HT-29 (cell line): ENCODE data around the gene APOM. TPM values are rescaled to one million over a fixed set of nuclear protein-coding genes. Genes with fewer than 3 reads are reported as not detected.

Experiments used
- DNase-seq: peaks from one replicate; pipeline ENCODE4 v3.0.0-alpha.2; 2015; ENCODE audit warnings: low spot score
- small RNA-seq: library from RNA; depleted of rRNA; stranded (forward); fragments of <200 nt; gene quantifications from one replicate; pipeline ENCODE3, GENCODE V24; 2014
- total RNA-seq: library from RNA; depleted of rRNA; stranded (reverse); fragments of >200 nt; shearing (Covaris generic); gene quantifications from 2 replicates; pipeline ENCODE4 v1.2.3, GENCODE V29; 2014; rRNA removed

APOM gene
- total RNA-seq, 1 experiment from 2014 or later: 4.2 TPM

- peak; percentile 98 for DNase-seq
Measured at GRCh38 chr6:31702819-31703716, 47.4 kb downstream of the APOM start, which contains the start of gene ABHD16A. Gene ABHD16A (minus strand): TSS chr6:31703324. CDS start chr6:31703281, 43 bp downstream.

- DNase-seq: no peak
Measured at GRCh38 chr6:31705931-31706330, 50.2 kb downstream of the APOM start.

GRCh38 chr6:31706599-31706998 is 50.9 kb downstream of the APOM start, which contains the start of gene LY6G6F:
Gene LY6G6F (plus strand): TSS chr6:31706866. CDS start chr6:31706907, 41 bp downstream.
- no peak for DNase-seq

GRCh38 chr6:31707701-31708100 is 52.0 kb downstream of the APOM start:
- no peak for DNase-seq

Small RNAs within 50 kb of the gene (small RNA-seq; reads per million reads assigned to genes)
- gene MIR4646: not detected
- not detected for gene MIR6832
- gene RF00019: not detected
- gene SNORA38: 8.9 reads per million, percentile 87 among the genes with 10 or more reads in this experiment
- gene UQCRHP1: not detected

Other genes starting within 250 kb of the APOM start
- gene MICB, start 157.7 kb upstream of the APOM start, total RNA-seq: 0.66 and 0.89 TPM in 2 replicates
- not detected in 2 replicates for gene MCCD1, start 126.9 kb upstream of the APOM start, total RNA-seq
- 685 and 711 TPM in 2 replicates for gene DDX39B, start 113.9 kb upstream of the APOM start, total RNA-seq
- not detected in 2 replicates for gene ATP6V1G2, start 109.3 kb upstream of the APOM start, total RNA-seq
- gene NFKBIL1, start 108.3 kb upstream of the APOM start, total RNA-seq: 26.4 and 29.2 TPM in 2 replicates
- not detected in 2 replicates for gene LTA, start 83.6 kb upstream of the APOM start, total RNA-seq
- 0.08 TPM in 1 of 2 replicates, not detected in the other for gene TNF, start 80.3 kb upstream of the APOM start, total RNA-seq
- gene LTB, start 73.5 kb upstream of the APOM start, total RNA-seq: 0.13 TPM in 1 of 2 replicates, not detected in the other
- gene LST1, start 69.6 kb upstream of the APOM start, total RNA-seq: not detected in 2 replicates
- not detected in 2 replicates for gene NCR3, start 62.9 kb upstream of the APOM start, total RNA-seq
- gene AIF1, start 40.7 kb upstream of the APOM start, total RNA-seq: not detected in 2 replicates
- gene PRRC2A, start 35.2 kb upstream of the APOM start, total RNA-seq: 128 and 172 TPM in 2 replicates
- gene BAG6, start 3.2 kb upstream of the APOM start, total RNA-seq: 307 and 336 TPM in 2 replicates
- 24.7 and 29.1 TPM in 2 replicates for gene C6orf47, start 4.9 kb downstream of the APOM start, total RNA-seq
- 11.7 and 17.2 TPM in 2 replicates for gene GPANK1, start 9.1 kb downstream of the APOM start, total RNA-seq
- 219 and 225 TPM in 2 replicates for gene CSNK2B, start 10.2 kb downstream of the APOM start, total RNA-seq
- gene LY6G5B, start 14.1 kb downstream of the APOM start, total RNA-seq: 3.5 and 3.6 TPM in 2 replicates
- gene LY6G5C, start 25.2 kb downstream of the APOM start, total RNA-seq: 0.76 and 2.1 TPM in 2 replicates
- 32.5 and 37.9 TPM in 2 replicates for gene ABHD16A, start 47.4 kb downstream of the APOM start, total RNA-seq
- gene LY6G6F, start 51.0 kb downstream of the APOM start, total RNA-seq: not detected in 2 replicates
- gene LY6G6D, start 59.5 kb downstream of the APOM start, total RNA-seq: not detected in 2 replicates
- not detected in 2 replicates for gene LY6G6C, start 65.9 kb downstream of the APOM start, total RNA-seq
- gene MPIG6B, start 67.5 kb downstream of the APOM start, total RNA-seq: 0.18 TPM in 1 of 2 replicates, not detected in the other
- gene DDAH2, start 73.4 kb downstream of the APOM start, total RNA-seq: 107 and 116 TPM in 2 replicates
- 914 and 960 TPM in 2 replicates for gene CLIC1, start 80.6 kb downstream of the APOM start, total RNA-seq
- gene MSH5, start 84.1 kb downstream of the APOM start, total RNA-seq: 19.6 and 20.9 TPM in 2 replicates
- 6.3 and 11.6 TPM in 2 replicates for gene SAPCD1, start 106.8 kb downstream of the APOM start, total RNA-seq
- gene VWA7, start 121.4 kb downstream of the APOM start, total RNA-seq: 5.6 and 11.2 TPM in 2 replicates
- 128 and 138 TPM in 2 replicates for gene VARS1, start 139.9 kb downstream of the APOM start, total RNA-seq
- gene LSM2, start 151.1 kb downstream of the APOM start, total RNA-seq: 77.4 and 93.6 TPM in 2 replicates
- 0.64 and 1.3 TPM in 2 replicates for gene HSPA1L, start 159.4 kb downstream of the APOM start, total RNA-seq
- gene HSPA1A, start 159.6 kb downstream of the APOM start, total RNA-seq: 379 and 403 TPM in 2 replicates
- 655 TPM in 2 replicates for gene HSPA1B, start 171.8 kb downstream of the APOM start, total RNA-seq
- 82.3 and 87.1 TPM in 2 replicates for gene NEU1, start 206.9 kb downstream of the APOM start, total RNA-seq
- gene SLC44A4, start 223.1 kb downstream of the APOM start, total RNA-seq: 101 and 124 TPM in 2 replicates
- 85.9 and 98.5 TPM in 2 replicates for gene EHMT2, start 241.8 kb downstream of the APOM start, total RNA-seq
- gene ZBTB12, start 246.2 kb downstream of the APOM start, total RNA-seq: 12.6 and 13.6 TPM in 2 replicates